Muscle layer of colon (tissue), 2 donors: Measurements from ENCODE around the gene AGK.
A peak's percentile ranks its signal among the peaks of the same experiment; 100 is the strongest.

Source experiments
- H3K27ac ChIP-seq: one replicate; pipeline ENCODE4 v1.7.0; 2013; ENCODE audit warnings: low read depth, mild to moderate bottlenecking, low read length, moderate library complexity
- H3K27me3 ChIP-seq, 2 donors: one replicate each; pipeline ENCODE4 v1.7.0; 2013; ENCODE audit warnings: low read length in 2 of 2, mild to moderate bottlenecking in 2 of 2; ENCODE audit not compliant: insufficient read depth in 2 of 2, control insufficient read depth in 1 of 2
- H3K36me3 ChIP-seq: one replicate; pipeline ENCODE4 v1.7.0; 2013; ENCODE audit warnings: mild to moderate bottlenecking, low read length; ENCODE audit not compliant: insufficient read depth
- H3K4me1 ChIP-seq: one replicate; pipeline ENCODE4 v1.7.0; 2013; ENCODE audit warnings: mild to moderate bottlenecking, low read length; ENCODE audit not compliant: insufficient read depth
- H3K4me3 ChIP-seq, 2 donors: one replicate each; pipeline ENCODE4 v1.7.0; 2013; ENCODE audit warnings: low read length in 2 of 2, low read depth in 1 of 2, mild to moderate bottlenecking in 1 of 2, moderate library complexity in 1 of 2
- H3K9ac ChIP-seq: one replicate; pipeline ENCODE4 v1.7.0; 2013; ENCODE audit warnings: low read length
- H3K9me3 ChIP-seq: one replicate; pipeline ENCODE4 v1.7.0; 2013; ENCODE audit warnings: mild to moderate bottlenecking, low read length
- donor health status: abdominal sarcoma.
- donor health status: Adenocarcinoma of cecum.

The AGK gene

GRCh38 chr7:141551094-141551781 is at the start of gene AGK:
TSS of gene AGK (plus strand) at chr7:141551410. CDS start at chr7:141555467, 4,057 bp downstream.
- peak within 1 kb of the TSS; percentile 53 to 92 for H3K4me3 ChIP-seq
- H3K27me3 ChIP-seq = no peaks in the 10 kb centered on the region
- peak within 1 kb of the TSS; percentile 65 for H3K27ac ChIP-seq
- H3K9me3 ChIP-seq = no peaks in the 10 kb centered on the region
- H3K9ac ChIP-seq = peak within 1 kb of the TSS; percentile 85
- peaks cover 22% of the 10 kb centered on the region for H3K4me1 ChIP-seq
- peaks cover 7% of the 10 kb centered on the region for H3K36me3 ChIP-seq

DNA sequence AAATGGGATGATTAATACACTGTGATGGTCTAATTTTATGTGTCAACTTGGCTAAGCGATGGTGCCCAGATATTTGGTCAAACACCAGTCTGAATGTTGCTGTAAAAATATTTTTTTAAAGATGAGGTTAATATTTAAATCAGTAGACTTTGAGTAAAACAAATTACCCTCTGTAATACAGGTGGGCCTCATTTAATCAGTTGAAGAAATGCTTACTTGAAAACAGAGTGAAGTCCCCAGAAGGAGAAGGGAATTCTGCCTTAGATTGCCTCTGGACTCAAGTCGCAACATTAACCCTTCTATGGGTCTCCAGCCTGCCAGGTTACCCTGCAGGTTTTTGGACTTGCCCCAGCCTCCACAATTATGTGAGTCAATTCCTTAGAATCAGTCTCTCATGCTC is 49.8 kb upstream of the AGK start:
- Histone ChIP-seq H3K36me3 (no peaks in the 10 kb centered on the region), H3K27ac (no peak overlapping the region), H3K9ac (no peak overlapping the region), H3K4me3 (no peak overlapping the region), H3K9me3 (no peaks in the 10 kb centered on the region), H3K27me3 (no peaks in the 10 kb centered on the region), H3K4me1 (no peaks in the 10 kb centered on the region)

GRCh38 chr7:141511316-141511675 is 39.9 kb upstream of the AGK start:
- no peaks in the 10 kb centered on the region for H3K4me1 ChIP-seq
- H3K27ac ChIP-seq = no peak overlapping the region
- H3K36me3 ChIP-seq = no peaks in the 10 kb centered on the region
- peaks cover 8 to 10% of the 10 kb centered on the region in 2 donors for H3K27me3 ChIP-seq
- H3K4me3 ChIP-seq = no peak overlapping the region
- H3K9me3 ChIP-seq = no peaks in the 10 kb centered on the region
- H3K9ac ChIP-seq = no peak overlapping the region

GRCh38 chr7:141511676-141512396 is 39.4 kb upstream of the AGK start:
- no peak overlapping the region for H3K9ac ChIP-seq

DNA sequence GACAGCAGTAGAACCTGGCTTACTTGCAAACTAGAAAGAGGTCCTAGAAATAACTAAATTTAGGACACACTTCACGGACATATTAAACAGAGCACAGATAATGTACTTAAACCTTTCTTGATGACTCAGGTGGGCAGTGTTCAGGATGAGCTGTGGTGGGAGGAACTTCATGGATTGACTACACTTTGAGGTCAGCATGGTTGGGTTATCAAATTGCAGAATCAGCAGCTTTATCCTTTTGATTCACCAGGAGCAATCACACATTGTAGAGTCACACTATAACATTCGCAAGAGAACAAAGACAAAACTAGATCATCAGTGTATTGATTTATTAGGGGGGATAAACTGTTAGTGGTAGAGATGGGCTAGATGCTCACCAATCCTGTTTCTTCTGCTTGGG is 38.6 kb upstream of the AGK start:
- no peak overlapping the region for H3K4me3 ChIP-seq
- H3K9ac ChIP-seq = no peak overlapping the region
- H3K9me3 ChIP-seq = no peaks in the 10 kb centered on the region
- H3K4me1 ChIP-seq = no peaks in the 10 kb centered on the region
- H3K27ac ChIP-seq = no peak overlapping the region
- H3K36me3 ChIP-seq = no peaks in the 10 kb centered on the region
- peaks cover 8 to 10% of the 10 kb centered on the region in 2 donors for H3K27me3 ChIP-seq

More at GRCh38 chr7:141511676-141512396, 39.4 kb upstream of the AGK start:
- peaks cover 8 to 10% of the 10 kb centered on the region in 2 donors for H3K27me3 ChIP-seq
- H3K9me3 ChIP-seq = no peaks in the 10 kb centered on the region
- H3K4me1 ChIP-seq = no peaks in the 10 kb centered on the region
- no peak overlapping the region for H3K27ac ChIP-seq
- H3K36me3 ChIP-seq = no peaks in the 10 kb centered on the region
- H3K4me3 ChIP-seq = peak overlapping the region in 1 of 2 donors; percentile 5

DNA sequence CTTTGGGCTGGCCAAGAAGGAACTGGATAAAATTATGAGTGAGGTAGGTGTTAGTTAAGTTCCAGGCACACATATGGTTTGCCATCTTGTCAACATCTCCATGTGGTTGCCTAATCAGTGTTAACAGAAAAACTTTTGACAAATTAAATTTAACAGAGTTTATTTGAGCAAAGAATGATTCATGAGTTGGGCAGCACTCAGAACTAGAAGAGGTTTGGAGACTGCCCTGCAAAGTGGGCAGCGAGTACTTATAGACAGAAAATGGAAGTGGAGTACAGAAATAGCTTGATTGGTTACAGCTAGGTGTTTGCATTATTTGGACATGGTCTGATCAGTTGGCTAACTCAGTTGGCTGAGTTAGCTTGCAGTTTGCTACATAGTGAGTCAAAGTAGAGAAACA is 37.5 kb upstream of the AGK start:
- Histone ChIP-seq H3K27me3 (peaks cover 8 to 10% of the 10 kb centered on the region in 2 donors), H3K4me3 (no peak overlapping the region), H3K36me3 (no peaks in the 10 kb centered on the region), H3K9ac (no peak overlapping the region), H3K27ac (no peak overlapping the region), H3K9me3 (no peaks in the 10 kb centered on the region), H3K4me1 (no peaks in the 10 kb centered on the region)

- no peaks in the 10 kb centered on the region for H3K9me3 ChIP-seq
- no peak overlapping the region for H3K4me3 ChIP-seq
- H3K27me3 ChIP-seq = peaks cover 8 to 10% of the 10 kb centered on the region in 2 donors
- no peaks in the 10 kb centered on the region for H3K36me3 ChIP-seq
- no peaks in the 10 kb centered on the region for H3K4me1 ChIP-seq
- H3K27ac ChIP-seq = no peak overlapping the region
- H3K9ac ChIP-seq = no peak overlapping the region
Observed at GRCh38 chr7:141515941-141516340, 35.3 kb upstream of the AGK start.

DNA sequence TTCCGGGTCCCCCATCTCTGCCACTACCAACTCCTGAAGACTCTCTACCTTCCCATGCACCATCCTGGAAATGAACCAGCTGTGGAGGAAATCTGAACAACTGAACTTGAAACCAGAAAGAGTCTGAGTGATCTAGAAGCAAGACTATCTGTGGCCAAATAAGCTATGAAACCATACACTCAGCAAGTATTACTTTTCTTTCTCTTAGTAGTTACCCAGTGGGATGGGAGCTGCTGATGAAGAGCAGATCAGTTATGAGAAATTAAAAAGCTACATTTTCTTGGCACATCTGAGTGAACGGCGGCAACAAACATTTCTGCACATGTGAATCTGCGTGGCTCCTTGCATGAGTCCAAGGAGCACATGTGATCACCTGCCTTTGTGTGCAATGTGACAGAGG is 31.6 kb upstream of the AGK start:
- no peaks in the 10 kb centered on the region for H3K9me3 ChIP-seq

DNA sequence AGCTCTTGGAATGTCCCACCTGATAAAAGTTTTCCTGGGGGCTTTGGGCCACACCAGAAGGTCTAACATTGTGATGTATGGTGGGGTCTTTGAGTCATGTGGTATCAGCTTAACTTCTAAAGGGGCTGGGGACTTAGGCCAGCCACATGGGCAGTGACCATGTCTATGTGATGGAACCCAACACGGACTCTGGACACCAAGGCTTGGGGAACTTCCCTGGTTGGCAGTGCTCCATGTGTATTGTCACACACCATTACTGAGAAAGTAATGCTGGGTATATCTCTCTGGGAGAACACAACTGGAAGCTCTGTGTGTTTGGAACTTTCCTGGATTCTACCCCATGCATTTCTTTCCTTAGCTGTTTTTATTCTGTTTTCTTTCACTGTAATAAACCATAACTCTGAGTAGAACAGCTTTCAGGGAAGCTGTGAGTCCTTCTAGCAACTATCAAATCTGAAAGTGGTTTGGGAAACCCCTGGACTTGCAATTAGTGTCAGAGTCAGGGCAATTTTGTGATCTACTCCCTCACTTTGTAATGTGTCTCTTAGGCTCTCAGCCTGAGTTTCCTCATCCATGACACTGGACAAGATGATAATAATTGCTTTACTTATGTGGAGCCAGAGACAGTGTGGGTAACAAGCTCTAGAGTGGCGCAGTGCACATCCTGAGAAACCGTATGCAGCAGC is 28.4 kb upstream of the AGK start:
- no peak overlapping the region for H3K9ac ChIP-seq
- H3K27me3 ChIP-seq = no peaks in the 10 kb centered on the region
- H3K27ac ChIP-seq = no peak overlapping the region
- no peaks in the 10 kb centered on the region for H3K9me3 ChIP-seq
- no peaks in the 10 kb centered on the region for H3K36me3 ChIP-seq
- no peaks in the 10 kb centered on the region for H3K4me1 ChIP-seq
- no peak overlapping the region for H3K4me3 ChIP-seq

More for the DNA sequence above, 31.6 kb upstream of the AGK start:
- Histone ChIP-seq H3K27me3 (no peaks in the 10 kb centered on the region), H3K4me1 (no peaks in the 10 kb centered on the region), H3K9ac (no peak overlapping the region), H3K4me3 (no peak overlapping the region), H3K36me3 (no peaks in the 10 kb centered on the region), H3K27ac (no peak overlapping the region)

DNA sequence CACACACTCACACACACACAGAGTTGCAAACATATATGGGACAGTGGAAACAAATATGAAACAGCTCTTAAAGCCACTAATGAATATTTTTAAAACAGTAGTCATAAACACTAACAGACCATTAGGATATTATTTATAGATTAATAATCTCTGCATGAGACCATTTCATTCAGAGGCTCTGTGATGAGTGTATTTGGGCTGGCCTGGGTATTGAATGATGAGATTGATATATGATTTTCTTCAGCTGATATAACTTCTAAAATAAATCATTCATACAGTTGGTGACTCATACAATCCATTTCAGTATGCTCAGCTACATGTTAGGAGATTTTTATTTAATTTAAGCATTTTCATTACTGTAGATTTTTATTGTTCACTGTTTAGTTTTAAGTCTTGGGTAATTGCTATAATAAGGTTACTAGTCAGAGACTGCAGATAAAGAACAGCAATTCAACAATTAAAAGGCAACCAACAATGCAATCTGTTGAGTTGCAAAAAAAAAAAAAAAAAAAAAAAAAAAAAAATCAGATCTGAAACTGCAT is 25.2 kb upstream of the AGK start:
- Histone ChIP-seq H3K27ac (no peak overlapping the region), H3K4me3 (no peak overlapping the region), H3K9me3 (no peaks in the 10 kb centered on the region), H3K9ac (no peak overlapping the region), H3K4me1 (no peaks in the 10 kb centered on the region), H3K36me3 (no peaks in the 10 kb centered on the region), H3K27me3 (no peaks in the 10 kb centered on the region)

DNA sequence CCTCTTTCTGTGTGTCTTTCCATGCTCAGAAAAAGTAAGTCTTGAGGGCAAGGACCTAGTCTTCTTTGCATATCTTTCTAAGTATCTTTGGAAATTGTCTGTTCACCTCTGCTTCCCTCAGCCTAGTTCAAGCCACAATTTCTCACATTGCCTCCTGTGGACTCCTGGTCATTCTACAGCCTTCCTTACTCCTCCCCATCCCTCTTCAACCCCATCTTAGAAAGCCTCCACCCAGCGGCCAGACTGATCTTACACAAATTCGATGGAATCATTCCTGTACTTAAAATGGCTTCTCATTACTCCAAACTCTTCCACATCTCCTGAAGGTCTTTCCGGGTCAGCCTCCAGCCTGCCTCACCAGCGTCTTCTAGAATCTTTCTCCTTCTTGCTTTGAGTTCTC is 24.1 kb upstream of the AGK start:
- H3K27me3 ChIP-seq = no peaks in the 10 kb centered on the region
- H3K4me3 ChIP-seq = no peak overlapping the region
- H3K9ac ChIP-seq = no peak overlapping the region
- H3K4me1 ChIP-seq = no peaks in the 10 kb centered on the region
- no peaks in the 10 kb centered on the region for H3K36me3 ChIP-seq
- no peak overlapping the region for H3K27ac ChIP-seq
- H3K9me3 ChIP-seq = no peaks in the 10 kb centered on the region
